Neural progenitor cell (in vitro differentiated cells): ENCODE data around the gene SH2D1B.

Experiments used
- EZH2 ChIP-seq: fragments of 200-600 bp; sonication (generic); IDR thresholded peaks from 2 replicates; pipeline ENCODE4 v1.6.1; 2017; ENCODE audit warnings: antibody characterized with exemption, mild to moderate bottlenecking, moderate library complexity
- TF ChIP-seq, protein P1 (sequence below): fragments of 200-600 bp; sonication (generic); IDR thresholded peaks from 2 replicates; pipeline ENCODE4 v1.5.1; 2017; ENCODE audit warnings: antibody characterized with exemption, mild to moderate bottlenecking

DNA sequence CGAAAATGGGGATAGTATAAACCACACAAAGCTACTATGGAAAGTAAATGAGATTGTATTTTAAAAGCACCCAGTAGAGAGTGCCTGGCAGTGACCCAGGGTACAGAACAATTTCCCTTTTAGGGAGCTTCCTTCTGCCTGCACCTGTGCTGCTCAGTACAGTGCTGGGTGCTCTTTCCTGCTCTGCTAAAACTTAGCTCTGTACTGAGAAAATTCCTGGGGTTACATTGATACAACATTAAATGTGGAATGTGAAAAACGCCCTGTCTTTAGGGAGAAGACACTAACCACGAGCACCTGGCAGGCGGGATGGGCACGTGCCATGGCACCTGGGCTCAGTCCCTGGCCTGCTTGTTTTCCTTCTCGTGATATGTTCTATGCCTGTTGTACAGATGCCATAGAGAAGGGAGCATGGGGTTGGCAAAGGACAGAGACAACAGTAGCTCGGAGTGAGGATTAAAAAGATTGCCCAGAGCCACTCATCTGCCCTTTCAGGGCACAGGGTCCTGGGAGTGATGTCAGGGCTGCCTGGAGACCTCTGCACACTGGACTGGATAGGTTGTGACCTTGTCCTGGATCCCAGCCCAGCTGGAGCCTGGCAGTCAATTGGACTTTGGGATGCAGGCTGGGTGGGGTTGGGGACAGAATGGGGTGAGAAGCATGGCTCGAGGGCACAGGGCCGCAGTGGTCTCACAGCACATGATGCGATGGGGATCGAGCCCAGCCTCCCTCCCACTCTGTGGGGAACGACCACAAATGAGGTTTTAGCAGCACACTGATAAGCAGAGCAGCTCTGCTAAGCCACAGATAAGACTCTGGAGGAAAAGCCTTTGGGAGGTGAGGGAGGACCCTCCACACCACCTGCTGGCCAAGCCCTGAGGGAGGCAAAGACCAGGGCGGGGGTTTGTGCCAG lies 39.5 kb downstream of the SH2D1B start:
- TF ChIP-seq, protein P1, sequence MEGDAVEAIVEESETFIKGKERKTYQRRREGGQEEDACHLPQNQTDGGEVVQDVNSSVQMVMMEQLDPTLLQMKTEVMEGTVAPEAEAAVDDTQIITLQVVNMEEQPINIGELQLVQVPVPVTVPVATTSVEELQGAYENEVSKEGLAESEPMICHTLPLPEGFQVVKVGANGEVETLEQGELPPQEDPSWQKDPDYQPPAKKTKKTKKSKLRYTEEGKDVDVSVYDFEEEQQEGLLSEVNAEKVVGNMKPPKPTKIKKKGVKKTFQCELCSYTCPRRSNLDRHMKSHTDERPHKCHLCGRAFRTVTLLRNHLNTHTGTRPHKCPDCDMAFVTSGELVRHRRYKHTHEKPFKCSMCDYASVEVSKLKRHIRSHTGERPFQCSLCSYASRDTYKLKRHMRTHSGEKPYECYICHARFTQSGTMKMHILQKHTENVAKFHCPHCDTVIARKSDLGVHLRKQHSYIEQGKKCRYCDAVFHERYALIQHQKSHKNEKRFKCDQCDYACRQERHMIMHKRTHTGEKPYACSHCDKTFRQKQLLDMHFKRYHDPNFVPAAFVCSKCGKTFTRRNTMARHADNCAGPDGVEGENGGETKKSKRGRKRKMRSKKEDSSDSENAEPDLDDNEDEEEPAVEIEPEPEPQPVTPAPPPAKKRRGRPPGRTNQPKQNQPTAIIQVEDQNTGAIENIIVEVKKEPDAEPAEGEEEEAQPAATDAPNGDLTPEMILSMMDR: no peak
- TF ChIP-seq EZH2: no peak
